RWPE2 (cell line): ENCODE data around the gene OSM.

Experiments used
- ATAC-seq: fragments of 200-7000 bp; cut with Tn5 transposase; 3 replicates; pipeline ENCODE4 v1.9.1; 2021; ENCODE audit warnings: low read depth
- DNase-seq: peaks from one replicate; pipeline ENCODE4 v3.0.0-alpha.2; 2020; ENCODE audit warnings: low spot score
- H3K27ac ChIP-seq: fragments of 450-650 bp; 2 replicates; pipeline ENCODE4 v1.5.1; 2017; ENCODE audit warnings: mild to moderate bottlenecking; ENCODE audit not compliant: poor library complexity, severe bottlenecking
- H3K27me3 ChIP-seq: fragments of 250-450 bp; sonication (Bioruptor Pico); 2 replicates; pipeline ENCODE4 v1.5.1; 2021; ENCODE audit warnings: mild to moderate bottlenecking, moderate library complexity; ENCODE audit not compliant: insufficient read depth, poor library complexity, severe bottlenecking
- H3K36me3 ChIP-seq: fragments of 250-450 bp; sonication (Bioruptor Pico); 2 replicates; pipeline ENCODE4 v1.5.1; 2020; ENCODE audit warnings: low read depth, mild to moderate bottlenecking, moderate library complexity
- H3K4me1 ChIP-seq: fragments of 250-450 bp; sonication (Bioruptor Pico); 2 replicates; pipeline ENCODE4 v1.5.1; 2021; ENCODE audit warnings: mild to moderate bottlenecking, moderate library complexity; ENCODE audit not compliant: insufficient read depth, poor library complexity, severe bottlenecking
- H3K4me3 ChIP-seq: fragments of 250-450 bp; sonication (Bioruptor Pico); 2 replicates; pipeline ENCODE4 v1.5.1; 2021; ENCODE audit warnings: mild to moderate bottlenecking, moderate library complexity; ENCODE audit not compliant: severe bottlenecking
- H3K9me3 ChIP-seq: fragments of 250-450 bp; sonication (Bioruptor Pico); 2 replicates; pipeline ENCODE4 v1.5.1; 2021; ENCODE audit warnings: mild to moderate bottlenecking, moderate library complexity; ENCODE audit not compliant: severe bottlenecking
- CTCF ChIP-seq: fragments of 450-650 bp; IDR thresholded peaks from one replicate; pipeline ENCODE4 v1.5.1; 2017; ENCODE audit warnings: mild to moderate bottlenecking, moderate library complexity; ENCODE audit not compliant: poor library complexity, severe bottlenecking

Gene OSM

GRCh38 chr22:30308093-30308492 is 41.4 kb upstream of the OSM start:
- no peak for TF ChIP-seq CTCF
- H3K4me1 ChIP-seq, result peaks cover 51% of the 10 kb centered on the region
- H3K9me3 ChIP-seq, result no peaks in the 10 kb centered on the region
- no peak overlapping the region for H3K4me3 ChIP-seq
- no peaks in the 10 kb centered on the region for H3K27me3 ChIP-seq
- ATAC-seq (no peak), DNase-seq (no peak)
- H3K27ac ChIP-seq, result no peak overlapping the region
- H3K36me3 ChIP-seq, result peaks cover 5% of the 10 kb centered on the region

GRCh38 chr22:30307041-30307574 is 40.5 kb upstream of the OSM start:
- ATAC-seq (no peak), DNase-seq (no peak)
- Histone ChIP-seq H3K27ac (peak overlapping the region; percentile 85), H3K4me1 (peaks cover 52% of the 10 kb centered on the region), H3K36me3 (peaks cover 7% of the 10 kb centered on the region), H3K27me3 (no peaks in the 10 kb centered on the region), H3K9me3 (no peaks in the 10 kb centered on the region), H3K4me3 (no peak overlapping the region)
- TF ChIP-seq CTCF, result no peak

- no peak for TF ChIP-seq CTCF
- Histone ChIP-seq H3K9me3 (no peaks in the 10 kb centered on the region), H3K4me1 (peaks cover 52% of the 10 kb centered on the region), H3K27ac (peak overlapping the region; percentile 85), H3K27me3 (no peaks in the 10 kb centered on the region), H3K36me3 (peaks cover 7% of the 10 kb centered on the region), H3K4me3 (no peak overlapping the region)
- no peak for DNase-seq
- ATAC-seq, result no peak
Measured at GRCh38 chr22:30306627-30307011, 40.0 kb upstream of the OSM start.

- DNase-seq, result no peak
- peak overlapping the region; percentile 85 for H3K27ac ChIP-seq
- H3K27me3 ChIP-seq, result no peaks in the 10 kb centered on the region
- no peak for ATAC-seq
- H3K4me1 ChIP-seq, result peaks cover 50% of the 10 kb centered on the region
- H3K4me3 ChIP-seq, result no peak overlapping the region
- no peak for TF ChIP-seq CTCF
- H3K36me3 ChIP-seq, result peaks cover 11% of the 10 kb centered on the region
- no peaks in the 10 kb centered on the region for H3K9me3 ChIP-seq
Measured at GRCh38 chr22:30305906-30306626, 39.4 kb upstream of the OSM start.

GRCh38 chr22:30305519-30305905 is 38.9 kb upstream of the OSM start:
- no peak for DNase-seq
- Histone ChIP-seq H3K36me3 (peaks cover 12% of the 10 kb centered on the region), H3K9me3 (no peaks in the 10 kb centered on the region), H3K4me3 (no peak overlapping the region), H3K4me1 (peaks cover 50% of the 10 kb centered on the region), H3K27me3 (no peaks in the 10 kb centered on the region), H3K27ac (peak overlapping the region; percentile 85)
- no peak for TF ChIP-seq CTCF
- peak; percentile 24; the same call in 1 of the 3 replicates for ATAC-seq
